GM12878 (cell line): ENCODE measurements around the gene APPL2. TPM values are rescaled to one million over a fixed set of nuclear protein-coding genes. Genes with fewer than 3 reads are reported as not detected.

Experiments used
- ATAC-seq: fragments of 200-7000 bp; cut with Tn5 transposase; 3 replicates; pipeline ENCODE4 v1.9.1; 2020; ENCODE audit warnings: mild to moderate bottlenecking, moderate library complexity
- BruUV-seq: library from RNA; stranded (reverse); fragments of 400-500 nt; replicated peaks from 2 replicates; lab custom pipeline; 2021; lab: Mats Ljungman, UMichigan
- CTCF ChIA-PET: fragments of 300-600 bp; sonication (Branson Sonifier 250); formaldehyde crosslinking; extraction: SDS; loops from one replicate; lab custom pipeline; 2021; ENCODE audit warnings: inconsistent platforms; lab: Yijun Ruan, JAX
- POLR2A ChIA-PET: fragments of 350-600 bp; formaldehyde crosslinking; extraction: SDS; loops from one replicate; lab custom pipeline; 2021; ENCODE audit warnings: inconsistent platforms; lab: Charles Lee
- RAD21 ChIA-PET: fragments of 300-600 bp; sonication (Branson Sonifier 250); formaldehyde crosslinking; loops from one replicate; lab custom pipeline; 2023; ENCODE audit warnings: antibody characterized with exemption; ENCODE audit not compliant: unreplicated experiment; lab: Charles Lee
- SMC1A ChIA-PET: fragments of 300-600 bp; sonication (Branson Sonifier 250); formaldehyde crosslinking; loops from one replicate; lab custom pipeline; 2023; ENCODE audit not compliant: unreplicated experiment, uncharacterized antibody; lab: Charles Lee
- DNase-seq: peaks from one replicate; pipeline ENCODE4 v3.0.0-alpha.2; 2011; ENCODE audit warnings: low read depth, low spot score
- FAIRE-seq: peaks from 3 replicates; lab custom pipeline; 2011; peaks lifted over from hg19 to GRCh38; lab: Jason Lieb, UNC
- H2AFZ ChIP-seq: 2 replicates; pipeline ENCODE4 v1.6.0; 2011; ENCODE audit warnings: low read depth, low read length, control low read depth; ENCODE audit not compliant: control insufficient read depth
- H3K27ac ChIP-seq: 2 replicates; pipeline ENCODE4 v1.5.1; 2011; ENCODE audit warnings: control low read depth; ENCODE audit not compliant: control insufficient read depth, insufficient read depth
- H3K27me3 ChIP-seq, 2 experiments: replicated peaks in 1 of 2; 2 replicates each; pipeline versions ENCODE4 v1.6.0 to v1.6.1; 2011; ENCODE audit warnings: low read length in 1 of 2; ENCODE audit not compliant: control insufficient read depth in 2 of 2, insufficient read depth in 2 of 2
- H3K36me3 ChIP-seq, 2 experiments: 2 replicates each; pipeline ENCODE4 v1.5.1; 2011; ENCODE audit warnings: low read length in 1 of 2; ENCODE audit not compliant: control insufficient read depth in 2 of 2, insufficient read depth in 2 of 2
- H3K4me1 ChIP-seq: 2 replicates; pipeline ENCODE4 v1.6.1; 2011; ENCODE audit warnings: mild to moderate bottlenecking, low read length, moderate library complexity, mixed read lengths; ENCODE audit not compliant: control insufficient read depth, insufficient read depth
- H3K4me2 ChIP-seq: 2 replicates; pipeline ENCODE4 v1.6.0; 2011; ENCODE audit warnings: control low read depth; ENCODE audit not compliant: control insufficient read depth, insufficient read depth
- H3K4me3 ChIP-seq: fragments of 200-600 bp; sonication (generic); 2 replicates; pipeline ENCODE4 v1.5.1; 2016
- H3K79me2 ChIP-seq: 2 replicates; pipeline ENCODE4 v1.6.0; 2011; ENCODE audit warnings: low read length; ENCODE audit not compliant: control insufficient read depth, insufficient read depth
- H3K9ac ChIP-seq: 2 replicates; pipeline ENCODE4 v1.8.0; 2011; ENCODE audit warnings: low read length, control low read depth, mixed read lengths; ENCODE audit not compliant: control insufficient read depth, insufficient read depth
- H3K9me3 ChIP-seq: replicated peaks from 3 replicates; pipeline ENCODE4 v1.5.1; 2011; ENCODE audit warnings: mild to moderate bottlenecking, low read length; ENCODE audit not compliant: control insufficient read depth, insufficient read depth
- H4K20me1 ChIP-seq: 2 replicates; pipeline ENCODE4 v1.6.0; 2011; ENCODE audit not compliant: control insufficient read depth, insufficient read depth
- ASH2L ChIP-seq: fragments of 300-600, 200-600 bp; sonication (generic); IDR thresholded peaks from 2 replicates; pipeline ENCODE4 v1.6.1; 2017; ENCODE audit warnings: low read depth, mild to moderate bottlenecking, borderline replicate concordance
- FOS ChIP-seq: IDR thresholded peaks from 3 replicates; pipeline ENCODE4 v1.6.1; 2011; ENCODE audit warnings: borderline replicate concordance; ENCODE audit not compliant: insufficient read length; ENCODE audit errors: extremely low read depth
- MYB ChIP-seq: fragments of 150-350 bp; IDR thresholded peaks from 2 replicates; pipeline ENCODE4 v1.6.1; 2014; ENCODE audit warnings: mild to moderate bottlenecking, low read depth, low read length, borderline replicate concordance
- STAT3 ChIP-seq: IDR thresholded peaks from 2 replicates; pipeline ENCODE4 v1.6.1; 2011; ENCODE audit warnings: low read depth, low read length, improper control_type of control experiment
- TCF7 ChIP-seq: IDR thresholded peaks from 2 replicates; pipeline ENCODE4 v1.6.1; 2014; ENCODE audit warnings: antibody characterized with exemption, borderline replicate concordance
- WGBS: methylation state at CpG from one replicate; pipeline ENCODE4 v1.1.6; 2016; ENCODE audit warnings: low lambda C conversion rate; ENCODE audit not compliant: insufficient replicate concordance, insufficient coverage; ENCODE audit errors: missing lambda C conversion rate; 5-methylcytosine and 5-hydroxymethylcytosine counted together
- in situ Hi-C: fragments of 300-500 bp; cut with MboI; formaldehyde crosslinking; loops from 9 replicates; pipeline ENCODE4 v1.14.3; 2018; ENCODE audit warnings: mixed read lengths
- intact Hi-C: fragments of 100-400 bp; cut with micrococcal nuclease; formaldehyde crosslinking; loops from one replicate; pipeline ENCODE4 v1.14.2; 2022; ENCODE audit not compliant: unreplicated experiment
- polyA plus RNA-seq, 11 experiments: library from polyadenylated mRNA; depleted of rRNA in 4 of 11; unstranded in 6 of 11; stranded (reverse) in 5 of 11; fragments of >200 nt; fragmentation: Nextera tagmentation in 4 of 11; fragmentation: Illumina TruSeq in 1 of 11; extraction: Ambion mirVana in 4 of 11; extraction: Trizol in 1 of 11; gene quantifications; 1 replicate in 1 of 11; 2 replicates in 10 of 11; pipeline versions ENCODE4 v1.2.1 to v1.2.3, GENCODE V29; 2011 to 2016; ENCODE audit warnings: inconsistent platforms in 2 of 11, missing spikeins in 2 of 11, low read depth in 1 of 11
- total RNA-seq, 4 experiments: library from RNA; depleted of rRNA in 3 of 4; stranded (reverse); fragments of >200 nt in 3 of 4; fragmentation: Illumina TruSeq in 1 of 4; extraction: Trizol in 1 of 4; gene quantifications; 2 replicates each; pipeline versions ENCODE4 v1.2.1 to v1.2.3, GENCODE V29; 2013 to 2021
- TF ChIP-seq, protein P1 (sequence below): fragments of 450-650 bp; IDR thresholded peaks from 2 replicates; pipeline ENCODE4 v1.6.1; 2016; ENCODE audit warnings: mild to moderate bottlenecking, moderate library complexity, borderline replicate concordance

The APPL2 gene
- total and polyA plus RNA-seq, 10 of the 15 experiments (the other 5 are each of a cell fraction or from before 2014, with no cell fraction given), result 1.9 to 14.2 (median 7.5) TPM

DNA sequence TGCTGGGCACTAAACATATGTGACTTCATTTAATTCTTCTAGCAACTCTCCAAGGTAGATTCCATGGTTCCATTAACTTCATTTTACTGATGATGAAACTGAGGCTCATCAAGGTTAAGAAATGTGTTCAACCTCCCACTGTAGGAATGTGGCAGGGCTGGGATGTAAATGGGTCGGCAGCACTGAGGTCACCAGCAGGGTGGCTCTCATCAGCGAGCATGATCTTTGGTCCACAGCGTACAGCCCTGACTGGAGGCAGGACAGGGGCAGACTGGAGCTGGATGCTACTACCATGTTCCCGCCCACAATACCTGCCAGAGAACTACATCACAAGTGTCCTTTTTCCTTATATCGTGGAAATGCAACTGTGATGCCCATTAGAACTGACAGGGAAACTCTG, 4.6 kb downstream of the APPL2 start:
- ChIA-PET POLR2A (no interaction called here), CTCF (interaction anchor here (0.6 to 0.9 kb wide), 2 partner anchors 19 to 553 kb away, joined by 3 read pairs; no protein-coding TSS in a partner anchor), RAD21 (no interaction called here), SMC1A (no interaction called here)
- H3K4me1 ChIP-seq, result peaks cover 5% of the 10 kb centered on the region; the same call in 1 of the 2 replicates
- no peak for FAIRE-seq
- no peaks in the 10 kb centered on the region for H3K36me3 ChIP-seq
- H3K4me2 ChIP-seq, result no peak overlapping the region
- no peaks in the 10 kb centered on the region for H3K27me3 ChIP-seq
- no peak for TF ChIP-seq MYB
- TF ChIP-seq STAT3, result no peak
- TF ChIP-seq, protein P1, sequence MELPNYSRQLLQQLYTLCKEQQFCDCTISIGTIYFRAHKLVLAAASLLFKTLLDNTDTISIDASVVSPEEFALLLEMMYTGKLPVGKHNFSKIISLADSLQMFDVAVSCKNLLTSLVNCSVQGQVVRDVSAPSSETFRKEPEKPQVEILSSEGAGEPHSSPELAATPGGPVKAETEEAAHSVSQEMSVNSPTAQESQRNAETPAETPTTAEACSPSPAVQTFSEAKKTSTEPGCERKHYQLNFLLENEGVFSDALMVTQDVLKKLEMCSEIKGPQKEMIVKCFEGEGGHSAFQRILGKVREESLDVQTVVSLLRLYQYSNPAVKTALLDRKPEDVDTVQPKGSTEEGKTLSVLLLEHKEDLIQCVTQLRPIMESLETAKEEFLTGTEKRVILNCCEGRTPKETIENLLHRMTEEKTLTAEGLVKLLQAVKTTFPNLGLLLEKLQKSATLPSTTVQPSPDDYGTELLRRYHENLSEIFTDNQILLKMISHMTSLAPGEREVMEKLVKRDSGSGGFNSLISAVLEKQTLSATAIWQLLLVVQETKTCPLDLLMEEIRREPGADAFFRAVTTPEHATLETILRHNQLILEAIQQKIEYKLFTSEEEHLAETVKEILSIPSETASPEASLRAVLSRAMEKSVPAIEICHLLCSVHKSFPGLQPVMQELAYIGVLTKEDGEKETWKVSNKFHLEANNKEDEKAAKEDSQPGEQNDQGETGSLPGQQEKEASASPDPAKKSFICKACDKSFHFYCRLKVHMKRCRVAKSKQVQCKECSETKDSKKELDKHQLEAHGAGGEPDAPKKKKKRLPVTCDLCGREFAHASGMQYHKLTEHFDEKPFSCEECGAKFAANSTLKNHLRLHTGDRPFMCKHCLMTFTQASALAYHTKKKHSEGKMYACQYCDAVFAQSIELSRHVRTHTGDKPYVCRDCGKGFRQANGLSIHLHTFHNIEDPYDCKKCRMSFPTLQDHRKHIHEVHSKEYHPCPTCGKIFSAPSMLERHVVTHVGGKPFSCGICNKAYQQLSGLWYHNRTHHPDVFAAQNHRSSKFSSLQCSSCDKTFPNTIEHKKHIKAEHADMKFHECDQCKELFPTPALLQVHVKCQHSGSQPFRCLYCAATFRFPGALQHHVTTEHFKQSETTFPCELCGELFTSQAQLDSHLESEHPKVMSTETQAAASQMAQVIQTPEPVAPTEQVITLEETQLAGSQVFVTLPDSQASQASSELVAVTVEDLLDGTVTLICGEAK, result no peak
- no peak for TF ChIP-seq ASH2L
- no peak for TF ChIP-seq FOS
- no peak for TF ChIP-seq TCF7
- in situ Hi-C loops, result no loop called here
- no peaks in the 10 kb centered on the region for H3K79me2 ChIP-seq
- no peaks in the 10 kb centered on the region for H4K20me1 ChIP-seq
- no peak overlapping the region for H2AFZ ChIP-seq
- H3K4me3 ChIP-seq, result no peak overlapping the region
- H3K9me3 ChIP-seq, result no peaks in the 10 kb centered on the region
- ATAC-seq, result no peak
- intact Hi-C loops, result no loop called here
- WGBS, result 99% methylated on average over 5 of the region's 5 CpGs
- no peak overlapping the region for H3K27ac ChIP-seq
- no peak overlapping the region for H3K9ac ChIP-seq
- BruUV-seq, result no TSS peak
- no peak for DNase-seq
